ENCODE results near the gene LYSET. TPM values are rescaled to one million over a fixed set of nuclear protein-coding genes. Genes with fewer than 3 reads are reported as not detected.

Gene LYSET
- total and polyA plus RNA-seq, 2 donors (not counting 1 experiment from before 2014, with no cell fraction given) = 11.1 to 18.8 TPM

- ChIA-PET POLR2A (interaction anchor here (1.3 to 1.9 kb wide), 4 partner anchors 21 to 391 kb away, joined by 4 to 11 read pairs (median 5); partner anchors contain the start of genes GOLGA5, GON7, ITPK1 and UBR7), CTCF (interaction anchor here (1.0 to 2.8 kb wide), 5 partner anchors 9 to 71 kb away, joined by 4 to 20 read pairs (median 6); partner anchors contain the start of genes GON7 and UBR7)
- Histone ChIP-seq H3K4me3 (ENCODE audit: control extremely low read depth in 1 of 5, extremely low read depth in 1 of 5, insufficient read depth in 1 of 5, low read depth in 2 of 5, low read length in 4 of 5) (peak overlapping the region; percentile 69 to 96 (median 85)), H3K9me3 (ENCODE audit: control extremely low read depth in 1 of 3, control insufficient read depth in 2 of 3, insufficient read depth in 1 of 3, low read length in 2 of 3) (no peaks in the 10 kb centered on the region), H3K79me2 (ENCODE audit: control insufficient read depth, insufficient read depth, low read length) (peaks cover 34% of the 10 kb centered on the region), H3K36me3 (replicated peaks in 1 of 2; ENCODE audit: control extremely low read depth in 1 of 2, control insufficient read depth in 1 of 2, extremely low read depth in 1 of 2, insufficient read depth in 2 of 2, low read length in 1 of 2) (peaks cover 0 to 25% of the 10 kb centered on the region in 2 experiments), H3K4me2 (replicated peaks; ENCODE audit: low read depth, low read length, poor library complexity, severe bottlenecking) (peak overlapping the region; percentile 73), H3K9ac (ENCODE audit: low read length) (peak overlapping the region; percentile 74), H2AFZ (ENCODE audit: insufficient read depth, low read depth, low read length, poor library complexity, severe bottlenecking) (peak overlapping the region; percentile 67), H3K4me1 (ENCODE audit: control insufficient read depth in 2 of 2, insufficient read depth in 2 of 2, low read length in 2 of 2) (peaks cover 16 to 26% of the 10 kb centered on the region in 2 donors), H3K27me3 (replicated peaks in 1 of 4; ENCODE audit: control extremely low read depth in 1 of 4, control insufficient read depth in 3 of 4, insufficient read depth in 4 of 4, low read length in 3 of 4) (no peaks in the 10 kb centered on the region), H3K27ac (ENCODE audit: low read length in 2 of 2) (peak overlapping the region; percentile 94 to 96), H4K20me1 (ENCODE audit: control insufficient read depth, insufficient read depth, low read length, poor library complexity, severe bottlenecking) (peaks cover 14% of the 10 kb centered on the region)
- no peak for TF ChIP-seq EZH2 (IDR thresholded peaks at IDR 0.05; ENCODE audit: borderline replicate concordance, insufficient read depth, low read depth, low read length, poor library complexity, severe bottlenecking)
- TF ChIP-seq CTCF (IDR thresholded peaks at IDR 0.05) = no peak
- intact Hi-C loops (cut with micrococcal nuclease) = loop anchor here (1.0 to 10.0 kb wide), 4 partner anchors 22 to 989 kb away; partner anchors contain the start of genes GOLGA5, GON7, ITPK1 and PPP4R4
- Mint-ChIP-seq H3K9me3 (ENCODE audit: insufficient read depth) (no peaks in the 10 kb centered on the region), H3K27me3 (no peaks in the 10 kb centered on the region), H3K4me3 (peak overlapping the region; percentile 97), H3K27ac (peak overlapping the region; percentile 98), H3K4me1 (peaks cover 32% of the 10 kb centered on the region)
- ATAC-seq (ENCODE audit: low read depth) (no peak), DNase-seq (no peak)
- 0% methylated on average over 9 of the region's 10 CpGs for WGBS (ENCODE audit: insufficient coverage)
Measured at GRCh38 chr14:93185349-93185720, 218 bp downstream of the LYSET start.

GRCh38 chr14:93186466-93186865 is 1.3 kb downstream of the LYSET start:
- Histone ChIP-seq H3K27me3 (replicated peaks in 1 of 4; ENCODE audit: control extremely low read depth in 1 of 4, control insufficient read depth in 3 of 4, insufficient read depth in 4 of 4, low read length in 3 of 4) (no peaks in the 10 kb centered on the region), H4K20me1 (ENCODE audit: control insufficient read depth, insufficient read depth, low read length, poor library complexity, severe bottlenecking) (peaks cover 14% of the 10 kb centered on the region), H3K27ac (ENCODE audit: low read length in 2 of 2) (peak overlapping the region; percentile 16 to 94), H3K9ac (ENCODE audit: low read length) (no peak overlapping the region), H2AFZ (ENCODE audit: insufficient read depth, low read depth, low read length, poor library complexity, severe bottlenecking) (no peak overlapping the region), H3K4me1 (ENCODE audit: control insufficient read depth in 2 of 2, insufficient read depth in 2 of 2, low read length in 2 of 2) (peaks cover 16 to 26% of the 10 kb centered on the region in 2 donors), H3K4me2 (replicated peaks; ENCODE audit: low read depth, low read length, poor library complexity, severe bottlenecking) (no peak overlapping the region), H3K9me3 (ENCODE audit: control extremely low read depth in 1 of 3, control insufficient read depth in 2 of 3, insufficient read depth in 1 of 3, low read length in 2 of 3) (no peaks in the 10 kb centered on the region), H3K79me2 (ENCODE audit: control insufficient read depth, insufficient read depth, low read length) (peaks cover 36% of the 10 kb centered on the region), H3K36me3 (replicated peaks in 1 of 2; ENCODE audit: control extremely low read depth in 1 of 2, control insufficient read depth in 1 of 2, extremely low read depth in 1 of 2, insufficient read depth in 2 of 2, low read length in 1 of 2) (peaks cover 0 to 24% of the 10 kb centered on the region in 2 experiments), H3K4me3 (ENCODE audit: control extremely low read depth in 1 of 5, extremely low read depth in 1 of 5, insufficient read depth in 1 of 5, low read depth in 2 of 5, low read length in 4 of 5) (no peak overlapping the region)
- ChIA-PET CTCF (interaction anchor here (1.0 to 2.0 kb wide), 3 partner anchors 21 to 994 kb away, joined by 3 to 8 read pairs (median 4); partner anchors contain the start of genes GON7 and UBR7), POLR2A (no interaction called here)
- peaks cover 30% of the 10 kb centered on the region for H3K4me1 Mint-ChIP-seq
- 86% methylated on average over 4 of the region's 6 CpGs for WGBS (ENCODE audit: insufficient coverage)
- no peaks in the 10 kb centered on the region for H3K27me3 Mint-ChIP-seq
- peak overlapping the region; percentile 68 for H3K27ac Mint-ChIP-seq
- intact Hi-C loops (cut with micrococcal nuclease) = loop anchor here (10.0 kb wide), 2 partner anchors 392 to 988 kb away; partner anchors contain the start of genes GOLGA5 and PPP4R4
- no peak for ATAC-seq (ENCODE audit: low read depth)
- TF ChIP-seq EZH2 (IDR thresholded peaks at IDR 0.05; ENCODE audit: borderline replicate concordance, insufficient read depth, low read depth, low read length, poor library complexity, severe bottlenecking) (no peak), CTCF (IDR thresholded peaks at IDR 0.05) (no peak)
- H3K4me3 Mint-ChIP-seq = peak overlapping the region; percentile 78
- no peak for DNase-seq
- no peaks in the 10 kb centered on the region for H3K9me3 Mint-ChIP-seq (ENCODE audit: insufficient read depth)

All from B cell (primary cell).